Activated CD4-positive, alpha-beta T cell treated with anti-CD3 and anti-CD28 coated beads for 48 hours (primary cell): ENCODE data around the gene ACTR1B.
"Not testable (repeated sequence)": the region's sequence is repeated elsewhere in the genome, so short reads cannot be mapped to it uniquely, and the experiment has no call there.

Experiments used
- DNase-seq: peaks from one replicate; pipeline ENCODE4 v3.0.0-alpha.2; 2020

Gene ACTR1B

GRCh38 chr2:97657986-97658690 lies 5.7 kb downstream of the ACTR1B start:
- DNase-seq: no peak

- DNase-seq: no peak
These were observed 6.8 kb downstream of the ACTR1B start for GRCh38 chr2:97656905-97657587.

- DNase-seq: no peak
These were observed 7.6 kb downstream of the ACTR1B start for GRCh38 chr2:97656129-97656755.

GRCh38 chr2:97654791-97655190 lies 9.1 kb downstream of the ACTR1B start:
- DNase-seq: no peak

- no peak for DNase-seq
These were observed 9.5 kb downstream of the ACTR1B start for GRCh38 chr2:97654309-97654708.

- DNase-seq: no peak
These were observed 10.0 kb downstream of the ACTR1B start for GRCh38 chr2:97653874-97654273.

GRCh38 chr2:97653473-97653872 lies 10.4 kb downstream of the ACTR1B start:
- DNase-seq: no peak

GRCh38 chr2:97651114-97651513 lies 12.7 kb downstream of the ACTR1B start:
- DNase-seq: no peak

- DNase-seq: no peak
These were observed 16.9 kb downstream of the ACTR1B start for GRCh38 chr2:97646977-97647376.

GRCh38 chr2:97645695-97646629 lies 17.9 kb downstream of the ACTR1B start, which contains the start of gene COX5B:
Gene COX5B, plus strand, starts transcription at chr2:97646062. Its CDS starts 25 bp downstream, at chr2:97646087.
- DNase-seq: peak; percentile 99

- no peak for DNase-seq
These were observed 18.6 kb downstream of the ACTR1B start for GRCh38 chr2:97645112-97645694.

GRCh38 chr2:97644023-97644717 lies 19.7 kb downstream of the ACTR1B start:
- DNase-seq: no peak

GRCh38 chr2:97626049-97626430 lies 37.8 kb downstream of the ACTR1B start:
- DNase-seq: not testable (repeated sequence)

- not testable (repeated sequence) for DNase-seq
These were observed 38.3 kb downstream of the ACTR1B start for GRCh38 chr2:97625354-97626048.

- DNase-seq: not testable (repeated sequence)
These were observed 40.9 kb downstream of the ACTR1B start for GRCh38 chr2:97622976-97623375.

- DNase-seq: not testable (repeated sequence)
These were observed 43.4 kb downstream of the ACTR1B start for GRCh38 chr2:97620492-97620891.

GRCh38 chr2:97618939-97619827 lies 44.7 kb downstream of the ACTR1B start:
- DNase-seq: not testable (repeated sequence)

GRCh38 chr2:97617911-97618310 lies 45.9 kb downstream of the ACTR1B start:
- no peak for DNase-seq

GRCh38 chr2:97615746-97616145 lies 48.1 kb downstream of the ACTR1B start:
- not testable (repeated sequence) for DNase-seq

GRCh38 chr2:97611895-97612294 lies 51.9 kb downstream of the ACTR1B start:
- DNase-seq: not testable (repeated sequence)
